Measurements from ENCODE around the gene DDX39A. TPM values are rescaled to one million over a fixed set of nuclear protein-coding genes. Genes with fewer than 3 reads are reported as not detected.

DDX39A gene
- total and polyA plus RNA-seq, 2 donors (not counting 1 experiment from before 2014, with no cell fraction given) = 178 to 393 TPM

GRCh38 chr19:14363183-14364097, 55.7 kb downstream of the DDX39A start:
- H4K20me1 ChIP-seq (ENCODE audit: control insufficient read depth, insufficient read depth, low read length, poor library complexity, severe bottlenecking) = no peaks in the 10 kb centered on the region
- ATAC-seq (ENCODE audit: low read depth) (peak; percentile 18), DNase-seq (peak; percentile 56)
- no peaks in the 10 kb centered on the region for H3K27me3 ChIP-seq (replicated peaks in 1 of 4; ENCODE audit: control extremely low read depth in 1 of 4, control insufficient read depth in 3 of 4, insufficient read depth in 4 of 4, low read length in 3 of 4)
- H3K27me3 Mint-ChIP-seq = no peaks in the 10 kb centered on the region
- POLR2A ChIA-PET = interaction anchor here (0.5 to 5.0 kb wide), 10 partner anchors 9 to 346 kb away, joined by 3 to 61 read pairs (median 5); partner anchors contain the start of gene ADGRE5
- H3K27ac Mint-ChIP-seq = peak overlapping the region; percentile 95
- H3K9me3 Mint-ChIP-seq (ENCODE audit: insufficient read depth) = no peaks in the 10 kb centered on the region
- TF ChIP-seq CTCF (IDR thresholded peaks at IDR 0.05) (no peak), EZH2 (IDR thresholded peaks at IDR 0.05; ENCODE audit: borderline replicate concordance, insufficient read depth, low read depth, low read length, poor library complexity, severe bottlenecking) (no peak)
- intact Hi-C loops (cut with micrococcal nuclease) = no loop called here
- peak overlapping the region; percentile 55 to 86 (median 61) for H3K4me3 ChIP-seq (ENCODE audit: control extremely low read depth in 1 of 5, extremely low read depth in 1 of 5, insufficient read depth in 1 of 5, low read depth in 2 of 5, low read length in 4 of 5)
- no peaks in the 10 kb centered on the region for H3K9me3 ChIP-seq (ENCODE audit: control extremely low read depth in 1 of 3, control insufficient read depth in 2 of 3, insufficient read depth in 1 of 3, low read length in 2 of 3)
- peak overlapping the region; percentile 89 for H3K4me3 Mint-ChIP-seq
- 7% methylated on average over 29 of the region's 35 CpGs for WGBS (ENCODE audit: insufficient coverage)
- H3K27ac ChIP-seq (ENCODE audit: low read length in 2 of 2) = peak overlapping the region; percentile 74 to 83
- CTCF ChIA-PET = interaction anchor here (0.5 to 11.1 kb wide), 12 partner anchors 8 to 146 kb away, joined by 3 to 213 read pairs (median 4); partner anchors contain the start of gene ADGRE5
- H3K79me2 ChIP-seq (ENCODE audit: control insufficient read depth, insufficient read depth, low read length) = peaks cover 4% of the 10 kb centered on the region
- peak overlapping the region; percentile 93 for H2AFZ ChIP-seq (ENCODE audit: insufficient read depth, low read depth, low read length, poor library complexity, severe bottlenecking)
- peak overlapping the region; percentile 75 for H3K9ac ChIP-seq (ENCODE audit: low read length)
- H3K4me1 Mint-ChIP-seq = peaks cover 42% of the 10 kb centered on the region
- peak overlapping the region; percentile 98 for H3K4me2 ChIP-seq (replicated peaks; ENCODE audit: low read depth, low read length, poor library complexity, severe bottlenecking)
- no peaks in the 10 kb centered on the region for H3K36me3 ChIP-seq (replicated peaks in 1 of 2; ENCODE audit: control extremely low read depth in 1 of 2, control insufficient read depth in 1 of 2, extremely low read depth in 1 of 2, insufficient read depth in 2 of 2, low read length in 1 of 2)
- H3K4me1 ChIP-seq (ENCODE audit: control insufficient read depth in 2 of 2, insufficient read depth in 2 of 2, low read length in 2 of 2) = peaks cover 38 to 55% of the 10 kb centered on the region in 2 donors
